SK-N-SH (cell line): Measurements from ENCODE around the gene GNAS.

Experiments
- CTCF ChIP-seq: fragments of 200-600 bp; sonication (generic); IDR thresholded peaks from 2 replicates; pipeline ENCODE4 v1.6.1; 2017; ENCODE audit warnings: antibody characterized with exemption, mild to moderate bottlenecking, moderate library complexity
- EZH2phosphoT487 ChIP-seq: fragments of 200-600 bp; sonication (generic); IDR thresholded peaks from 2 replicates; pipeline ENCODE4 v1.6.1; 2017; ENCODE audit warnings: low read depth, mixed run types, mild to moderate bottlenecking, antibody characterized with exemption, moderate library complexity, borderline replicate concordance
- FOSL2 ChIP-seq: IDR thresholded peaks from 2 replicates; pipeline ENCODE4 v1.4.0; 2012; ENCODE audit warnings: low read depth, mild to moderate bottlenecking, moderate library complexity, borderline replicate concordance
- FOXJ3 ChIP-seq: sonication (generic); formaldehyde crosslinking; IDR thresholded peaks from 2 replicates; pipeline ENCODE4 v1.5.1; 2020; ENCODE audit warnings: mild to moderate bottlenecking, missing genetic modification reagents
- NFIC ChIP-seq: IDR thresholded peaks from 2 replicates; pipeline ENCODE4 v1.4.0; 2012; ENCODE audit warnings: borderline replicate concordance
- RCOR1 ChIP-seq: fragments of 150-350 bp; IDR thresholded peaks from 2 replicates; pipeline ENCODE4 v1.6.1; 2017; ENCODE audit warnings: antibody characterized with exemption, low read length
- SMC3 ChIP-seq: IDR thresholded peaks from 2 replicates; pipeline ENCODE4 v1.6.1; 2012; ENCODE audit warnings: low read depth, low read length, improper control_type of control experiment
- TAF1 ChIP-seq: IDR thresholded peaks from 2 replicates; pipeline ENCODE4 v1.6.1; 2012; ENCODE audit warnings: low read depth, mild to moderate bottlenecking, low read length, moderate library complexity, borderline replicate concordance
- TEAD4 ChIP-seq: IDR thresholded peaks from 2 replicates; pipeline ENCODE4 v1.4.0; 2012; ENCODE audit warnings: mild to moderate bottlenecking, borderline replicate concordance; ENCODE audit not compliant: insufficient read depth
- YY1 ChIP-seq: IDR thresholded peaks from 2 replicates; pipeline ENCODE4 v1.4.0; 2012; ENCODE audit warnings: low read depth, mild to moderate bottlenecking
- TF ChIP-seq, protein P1 (sequence below): IDR thresholded peaks from 2 replicates; pipeline ENCODE4 v1.4.0; 2012; ENCODE audit warnings: low read depth
- TF ChIP-seq, protein P2 (sequence below): IDR thresholded peaks from 2 replicates; pipeline ENCODE4 v1.6.1; 2012; ENCODE audit warnings: mild to moderate bottlenecking, low read depth, low read length, moderate library complexity

- TF ChIP-seq EZH2phosphoT487 (no peak), CTCF (no peak), NFIC (no peak), FOXJ3 (no peak), FOSL2 (no peak), YY1 (no peak), SMC3 (no peak), TAF1 (no peak), TEAD4 (no peak), RCOR1 (no peak)
- TF ChIP-seq, protein P1, sequence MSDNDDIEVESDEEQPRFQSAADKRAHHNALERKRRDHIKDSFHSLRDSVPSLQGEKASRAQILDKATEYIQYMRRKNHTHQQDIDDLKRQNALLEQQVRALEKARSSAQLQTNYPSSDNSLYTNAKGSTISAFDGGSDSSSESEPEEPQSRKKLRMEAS = no peak
- TF ChIP-seq, protein P2, sequence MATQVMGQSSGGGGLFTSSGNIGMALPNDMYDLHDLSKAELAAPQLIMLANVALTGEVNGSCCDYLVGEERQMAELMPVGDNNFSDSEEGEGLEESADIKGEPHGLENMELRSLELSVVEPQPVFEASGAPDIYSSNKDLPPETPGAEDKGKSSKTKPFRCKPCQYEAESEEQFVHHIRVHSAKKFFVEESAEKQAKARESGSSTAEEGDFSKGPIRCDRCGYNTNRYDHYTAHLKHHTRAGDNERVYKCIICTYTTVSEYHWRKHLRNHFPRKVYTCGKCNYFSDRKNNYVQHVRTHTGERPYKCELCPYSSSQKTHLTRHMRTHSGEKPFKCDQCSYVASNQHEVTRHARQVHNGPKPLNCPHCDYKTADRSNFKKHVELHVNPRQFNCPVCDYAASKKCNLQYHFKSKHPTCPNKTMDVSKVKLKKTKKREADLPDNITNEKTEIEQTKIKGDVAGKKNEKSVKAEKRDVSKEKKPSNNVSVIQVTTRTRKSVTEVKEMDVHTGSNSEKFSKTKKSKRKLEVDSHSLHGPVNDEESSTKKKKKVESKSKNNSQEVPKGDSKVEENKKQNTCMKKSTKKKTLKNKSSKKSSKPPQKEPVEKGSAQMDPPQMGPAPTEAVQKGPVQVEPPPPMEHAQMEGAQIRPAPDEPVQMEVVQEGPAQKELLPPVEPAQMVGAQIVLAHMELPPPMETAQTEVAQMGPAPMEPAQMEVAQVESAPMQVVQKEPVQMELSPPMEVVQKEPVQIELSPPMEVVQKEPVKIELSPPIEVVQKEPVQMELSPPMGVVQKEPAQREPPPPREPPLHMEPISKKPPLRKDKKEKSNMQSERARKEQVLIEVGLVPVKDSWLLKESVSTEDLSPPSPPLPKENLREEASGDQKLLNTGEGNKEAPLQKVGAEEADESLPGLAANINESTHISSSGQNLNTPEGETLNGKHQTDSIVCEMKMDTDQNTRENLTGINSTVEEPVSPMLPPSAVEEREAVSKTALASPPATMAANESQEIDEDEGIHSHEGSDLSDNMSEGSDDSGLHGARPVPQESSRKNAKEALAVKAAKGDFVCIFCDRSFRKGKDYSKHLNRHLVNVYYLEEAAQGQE = no peak
Measured at GRCh38 chr20:58877050-58877975, 24.8 kb downstream of the GNAS start.
